Measurements from ENCODE around the gene RELN.

DNA sequence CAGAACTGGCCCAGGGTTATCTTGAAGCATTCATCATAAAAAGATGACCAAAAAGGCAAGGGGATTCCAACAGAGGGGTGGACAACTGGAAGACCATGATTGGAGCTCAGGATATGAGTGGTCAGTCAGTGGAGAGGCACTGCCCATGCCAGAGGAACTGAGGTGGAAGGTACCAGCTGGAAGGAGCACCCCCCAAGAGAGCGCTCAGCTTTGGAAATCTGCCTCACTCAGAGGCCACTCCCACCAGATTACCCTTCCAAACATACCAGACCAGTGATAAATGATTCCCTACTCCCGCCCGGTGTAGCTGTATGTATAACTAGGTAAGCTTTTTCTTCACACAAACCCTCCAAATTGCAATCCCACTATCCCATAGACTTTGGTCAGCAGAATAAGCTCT is 286.5 kb downstream of the RELN start:
- TF ChIP-seq, protein P1, sequence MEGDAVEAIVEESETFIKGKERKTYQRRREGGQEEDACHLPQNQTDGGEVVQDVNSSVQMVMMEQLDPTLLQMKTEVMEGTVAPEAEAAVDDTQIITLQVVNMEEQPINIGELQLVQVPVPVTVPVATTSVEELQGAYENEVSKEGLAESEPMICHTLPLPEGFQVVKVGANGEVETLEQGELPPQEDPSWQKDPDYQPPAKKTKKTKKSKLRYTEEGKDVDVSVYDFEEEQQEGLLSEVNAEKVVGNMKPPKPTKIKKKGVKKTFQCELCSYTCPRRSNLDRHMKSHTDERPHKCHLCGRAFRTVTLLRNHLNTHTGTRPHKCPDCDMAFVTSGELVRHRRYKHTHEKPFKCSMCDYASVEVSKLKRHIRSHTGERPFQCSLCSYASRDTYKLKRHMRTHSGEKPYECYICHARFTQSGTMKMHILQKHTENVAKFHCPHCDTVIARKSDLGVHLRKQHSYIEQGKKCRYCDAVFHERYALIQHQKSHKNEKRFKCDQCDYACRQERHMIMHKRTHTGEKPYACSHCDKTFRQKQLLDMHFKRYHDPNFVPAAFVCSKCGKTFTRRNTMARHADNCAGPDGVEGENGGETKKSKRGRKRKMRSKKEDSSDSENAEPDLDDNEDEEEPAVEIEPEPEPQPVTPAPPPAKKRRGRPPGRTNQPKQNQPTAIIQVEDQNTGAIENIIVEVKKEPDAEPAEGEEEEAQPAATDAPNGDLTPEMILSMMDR (IDR thresholded peaks at IDR 0.05) = no peak
- TF ChIP-seq TCF7L2 (IDR thresholded peaks at IDR 0.05; ENCODE audit: low read depth, low read length) (no peak), POLR2AphosphoS5 (IDR thresholded peaks at IDR 0.05; ENCODE audit: low read depth, low read length) (no peak)

All from Panc1 (cell line).